ENCODE data around the gene GRIA3. TPM values are rescaled to one million over a fixed set of nuclear protein-coding genes. Genes with fewer than 3 reads are reported as not detected.

The GRIA3 gene
- total RNA-seq, 4 donors from 2014 or later: 0.45 to 0.83 (median 0.56) TPM

- no peaks in the 10 kb centered on the region for H3K9me3 ChIP-seq
- WGBS: 77% methylated on average over 4 of the region's 4 CpGs
- H3K4me1 ChIP-seq: no peaks in the 10 kb centered on the region
- H3K27me3 ChIP-seq: no peaks in the 10 kb centered on the region
- H3K36me3 ChIP-seq: no peaks in the 10 kb centered on the region
- no peak overlapping the region for H3K4me3 ChIP-seq
- no peak for DNase-seq (ENCODE audit: extremely low spot score)
- TF ChIP-seq EP300 (IDR thresholded peaks at IDR 0.05) (no peak), CTCF (IDR thresholded peaks at IDR 0.05) (no peak), POLR2AphosphoS5 (IDR thresholded peaks at IDR 0.05) (no peak), POLR2A (IDR thresholded peaks at IDR 0.05; ENCODE audit: low read depth) (no peak)
- intact Hi-C loops (cut with DNase I): no loop called here
- H3K27ac ChIP-seq (replicated peaks in 1 of 4): no peak overlapping the region
Measured at GRCh38 chrX:123339221-123339905, 155.3 kb downstream of the GRIA3 start.

- Histone ChIP-seq H3K27ac (replicated peaks in 1 of 4) (no peak overlapping the region), H3K4me3 (no peak overlapping the region), H3K4me1 (no peaks in the 10 kb centered on the region), H3K27me3 (no peaks in the 10 kb centered on the region), H3K9me3 (no peaks in the 10 kb centered on the region), H3K36me3 (no peaks in the 10 kb centered on the region)
- DNase-seq (ENCODE audit: extremely low spot score): no peak
- no peak for TF ChIP-seq EP300 (IDR thresholded peaks at IDR 0.05)
- TF ChIP-seq CTCF (IDR thresholded peaks at IDR 0.05): no peak
- no peak for TF ChIP-seq POLR2AphosphoS5 (IDR thresholded peaks at IDR 0.05)
- TF ChIP-seq POLR2A (IDR thresholded peaks at IDR 0.05; ENCODE audit: low read depth): no peak
- 42% methylated on average over 3 of the region's 3 CpGs for WGBS
- intact Hi-C loops (cut with DNase I): no loop called here
Measured at GRCh38 chrX:123340696-123341095, 156.6 kb downstream of the GRIA3 start.

GRCh38 chrX:123348468-123348867 is 164.4 kb downstream of the GRIA3 start:
- Histone ChIP-seq H3K27me3 (no peaks in the 10 kb centered on the region), H3K4me1 (no peaks in the 10 kb centered on the region), H3K27ac (replicated peaks in 1 of 4) (no peak overlapping the region), H3K4me3 (no peak overlapping the region), H3K36me3 (no peaks in the 10 kb centered on the region), H3K9me3 (no peaks in the 10 kb centered on the region)
- 95% methylated on average over 1 of the region's 1 CpG for WGBS
- DNase-seq (ENCODE audit: extremely low spot score): no peak
- TF ChIP-seq EP300 (IDR thresholded peaks at IDR 0.05) (no peak), POLR2A (IDR thresholded peaks at IDR 0.05; ENCODE audit: low read depth) (no peak), CTCF (IDR thresholded peaks at IDR 0.05) (no peak), POLR2AphosphoS5 (IDR thresholded peaks at IDR 0.05) (no peak)
- intact Hi-C loops (cut with DNase I): no loop called here

- no peak for DNase-seq (ENCODE audit: extremely low spot score)
- Histone ChIP-seq H3K9me3 (no peaks in the 10 kb centered on the region), H3K27me3 (no peaks in the 10 kb centered on the region), H3K27ac (replicated peaks in 1 of 4) (no peak overlapping the region), H3K36me3 (no peaks in the 10 kb centered on the region), H3K4me1 (no peaks in the 10 kb centered on the region), H3K4me3 (no peak overlapping the region)
- TF ChIP-seq CTCF (IDR thresholded peaks at IDR 0.05): no peak
- no peak for TF ChIP-seq POLR2A (IDR thresholded peaks at IDR 0.05; ENCODE audit: low read depth)
- no peak for TF ChIP-seq EP300 (IDR thresholded peaks at IDR 0.05)
- no peak for TF ChIP-seq POLR2AphosphoS5 (IDR thresholded peaks at IDR 0.05)
- intact Hi-C loops (cut with DNase I): no loop called here
- WGBS: 57% methylated on average over 2 of the region's 2 CpGs
Measured at GRCh38 chrX:123350226-123350625, 166.1 kb downstream of the GRIA3 start.

- H3K27ac ChIP-seq (replicated peaks in 1 of 4): no peak overlapping the region
Measured at GRCh38 chrX:123357941-123358340, 173.9 kb downstream of the GRIA3 start.

More at GRCh38 chrX:123357941-123358340, 173.9 kb downstream of the GRIA3 start:
- H3K27me3 ChIP-seq: no peaks in the 10 kb centered on the region
- no peaks in the 10 kb centered on the region for H3K9me3 ChIP-seq
- H3K4me3 ChIP-seq: no peak overlapping the region
- TF ChIP-seq POLR2AphosphoS5 (IDR thresholded peaks at IDR 0.05) (no peak), EP300 (IDR thresholded peaks at IDR 0.05) (no peak), POLR2A (IDR thresholded peaks at IDR 0.05; ENCODE audit: low read depth) (no peak), CTCF (IDR thresholded peaks at IDR 0.05) (no peak)
- H3K36me3 ChIP-seq: no peaks in the 10 kb centered on the region
- intact Hi-C loops (cut with DNase I): no loop called here
- H3K4me1 ChIP-seq: no peaks in the 10 kb centered on the region
- DNase-seq (ENCODE audit: extremely low spot score): no peak

All from esophagus muscularis mucosa (tissue), 4 donors.